CD14-positive monocyte (primary cell): ENCODE data around the gene SCNN1A. TPM values are rescaled to one million over a fixed set of nuclear protein-coding genes. Genes with fewer than 3 reads are reported as not detected.
A peak's percentile ranks its signal among the peaks of the same experiment; 100 is the strongest.

Experiments
- DNase-seq, 3 donors: peaks; one replicate each; pipeline ENCODE4 v3.0.0-alpha.2; 2011 to 2022
- H2AFZ ChIP-seq: 2 replicates; pipeline ENCODE4 v1.6.0; 2012; ENCODE audit warnings: mild to moderate bottlenecking, low read depth, low read length, inconsistent platforms; ENCODE audit not compliant: insufficient read depth, poor library complexity, severe bottlenecking
- H3K27ac ChIP-seq, 2 donors: 1 replicate in 1 of 2; 2 replicates in 1 of 2; pipeline ENCODE4 v1.5.1; 2012 to 2013; ENCODE audit warnings: low read length in 2 of 2, control low read depth in 1 of 2, inconsistent platforms in 1 of 2, low read depth in 1 of 2, mild to moderate bottlenecking in 1 of 2
- H3K27me3 ChIP-seq, 2 donors: one replicate each; pipeline versions ENCODE4 v1.6.0 to v1.6.1; 2011 to 2013; ENCODE audit warnings: low read length in 2 of 2; ENCODE audit not compliant: control insufficient read depth in 2 of 2, insufficient read depth in 2 of 2
- H3K36me3 ChIP-seq, 2 donors: replicated peaks in 1 of 2; 1 replicate in 1 of 2; 2 replicates in 1 of 2; pipeline versions ENCODE4 v1.5.1 to v1.6.1; 2012 to 2013; ENCODE audit warnings: low read length in 2 of 2, control low read depth in 1 of 2, inconsistent platforms in 1 of 2, mild to moderate bottlenecking in 1 of 2; ENCODE audit not compliant: insufficient read depth in 2 of 2, control insufficient read depth in 1 of 2
- H3K4me1 ChIP-seq, 2 donors: 1 replicate in 1 of 2; 2 replicates in 1 of 2; pipeline versions ENCODE4 v1.5.1 to v1.6.1; 2012 to 2013; ENCODE audit warnings: low read length in 2 of 2, control low read depth in 1 of 2, inconsistent platforms in 1 of 2, mild to moderate bottlenecking in 1 of 2, moderate library complexity in 1 of 2; ENCODE audit not compliant: insufficient read depth in 2 of 2, control insufficient read depth in 1 of 2
- H3K4me2 ChIP-seq: replicated peaks from 2 replicates; pipeline ENCODE3; 2012; ENCODE audit warnings: low read length, moderate library complexity, mild to moderate bottlenecking; ENCODE audit not compliant: poor library complexity, severe bottlenecking; ENCODE audit errors: extremely low read depth
- H3K4me3 ChIP-seq, 3 experiments: fragments of 200-600 bp in 1 of 3; sonication (generic) in 1 of 3; replicated peaks in 1 of 3; 1 replicate in 2 of 3; 2 replicates in 1 of 3; pipeline ENCODE4 v1.5.1; 2011 to 2013; ENCODE audit warnings: low read length in 3 of 3, mild to moderate bottlenecking in 3 of 3, control low read depth in 2 of 3, low read depth in 2 of 3, inconsistent platforms in 1 of 3, moderate library complexity in 1 of 3
- H3K79me2 ChIP-seq: 2 replicates; pipeline ENCODE4 v1.6.0; 2012; ENCODE audit warnings: mild to moderate bottlenecking, control low read depth, inconsistent platforms, low read length, moderate library complexity; ENCODE audit not compliant: insufficient read depth
- H3K9ac ChIP-seq: 2 replicates; pipeline ENCODE4 v1.6.0; 2017; ENCODE audit warnings: low read length, mild to moderate bottlenecking; ENCODE audit not compliant: insufficient read depth, poor library complexity, severe bottlenecking
- H3K9me3 ChIP-seq, 2 donors: replicated peaks in 1 of 2; 1 replicate in 1 of 2; 2 replicates in 1 of 2; pipeline versions ENCODE4 v1.5.1 to v1.6.1; 2012 to 2013; ENCODE audit warnings: low read length in 2 of 2, control low read depth in 1 of 2; ENCODE audit not compliant: control insufficient read depth in 1 of 2, insufficient read depth in 1 of 2
- H4K20me1 ChIP-seq: 2 replicates; pipeline ENCODE4 v1.6.0; 2012; ENCODE audit warnings: mild to moderate bottlenecking, low read length, control low read depth, moderate library complexity; ENCODE audit not compliant: insufficient read depth
- H3K27ac Mint-ChIP-seq, 7 donors: one replicate each; pipeline ENCODE4 v1.8.0; 2020; ENCODE audit warnings: mild to moderate bottlenecking in 7 of 7, mixed read lengths in 7 of 7, moderate library complexity in 6 of 7, inconsistent platforms in 2 of 7
- H3K27me3 Mint-ChIP-seq, 3 donors: one replicate each; pipeline ENCODE4 v1.8.0; 2021 to 2022; ENCODE audit warnings: low read depth in 3 of 3, mild to moderate bottlenecking in 3 of 3, mixed read lengths in 3 of 3, moderate library complexity in 3 of 3, inconsistent platforms in 1 of 3
- H3K36me3 Mint-ChIP-seq, 2 donors: one replicate each; pipeline ENCODE4 v1.8.0; 2020; ENCODE audit warnings: mixed read lengths in 2 of 2, inconsistent platforms in 1 of 2, mild to moderate bottlenecking in 1 of 2
- H3K4me1 Mint-ChIP-seq: one replicate; pipeline ENCODE4 v1.8.0; 2020; ENCODE audit warnings: mild to moderate bottlenecking, mixed read lengths
- H3K4me3 Mint-ChIP-seq, 2 donors: one replicate each; pipeline ENCODE4 v1.8.0; 2020; ENCODE audit warnings: mild to moderate bottlenecking in 2 of 2, mixed read lengths in 2 of 2, moderate library complexity in 1 of 2
- H3K9me3 Mint-ChIP-seq, 7 donors: one replicate each; pipeline ENCODE4 v1.8.0; 2020 to 2022; ENCODE audit warnings: mixed read lengths in 7 of 7, mild to moderate bottlenecking in 6 of 7, moderate library complexity in 6 of 7, inconsistent platforms in 2 of 7
- WGBS: methylation state at CpG from one replicate; pipeline ENCODE4 v1.1.5; 2013; ENCODE audit warnings: missing lambda C conversion rate; ENCODE audit not compliant: insufficient coverage; 5-methylcytosine and 5-hydroxymethylcytosine counted together
- intact Hi-C, 2 donors: fragments of 100-400 bp; cut with micrococcal nuclease; formaldehyde crosslinking; loops; one replicate each; pipeline versions ENCODE4 v1.15.0 to v1.15.1; 2023
- polyA plus RNA-seq, 3 donors: library from polyadenylated mRNA; depleted of rRNA in 1 of 3; unstranded in 2 of 3; stranded (reverse) in 1 of 3; fragments of 300-500 nt in 2 of 3; fragments of >200 nt in 1 of 3; fragmentation: Illumina TruSeq in 2 of 3; gene quantifications; 1 replicate in 2 of 3; 2 replicates in 1 of 3; pipeline ENCODE4 v1.2.3, GENCODE V29; 2012 to 2021
- TF ChIP-seq, protein P1 (sequence below): fragments of 200-600 bp; IDR thresholded peaks from one replicate; pipeline ENCODE4 v1.8.0; 2022; ENCODE audit warnings: antibody characterized with exemption, mild to moderate bottlenecking

SCNN1A gene
- polyA plus RNA-seq, 3 donors, result 0.11 to 0.68 (median 0.63) TPM

DNA sequence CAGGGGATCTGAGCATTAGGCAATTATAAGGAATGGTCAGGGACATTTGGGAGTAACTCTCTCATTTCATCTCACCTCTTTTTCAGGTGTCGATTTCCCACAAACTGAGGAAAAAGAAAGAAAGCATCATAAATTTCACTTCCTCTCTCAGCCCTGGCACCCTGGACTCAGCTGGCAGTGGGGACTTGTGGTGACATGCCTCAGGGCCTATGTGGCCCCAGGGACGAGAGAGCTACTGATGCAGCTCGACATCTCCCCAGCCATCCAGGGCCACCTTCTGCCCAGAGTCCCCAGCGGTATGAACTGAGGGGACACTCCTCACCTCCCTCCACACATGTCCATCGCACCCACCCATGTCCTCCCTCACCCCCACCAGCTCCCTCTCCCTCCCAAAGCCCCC lies 45.2 kb downstream of the SCNN1A start:
- H3K4me1 Mint-ChIP-seq, result peaks cover 67% of the 10 kb centered on the region
- Histone ChIP-seq H3K4me2 (no peak overlapping the region), H3K27ac (peak overlapping the region in 1 of 2 donors; percentile 44), H3K9me3 (no peaks in the 10 kb centered on the region), H3K4me3 (no peak overlapping the region), H3K36me3 (peaks cover 77 to 87% of the 10 kb centered on the region in 2 donors), H3K27me3 (no peaks in the 10 kb centered on the region), H3K79me2 (peaks cover 71% of the 10 kb centered on the region), H3K9ac (no peak overlapping the region), H2AFZ (no peak overlapping the region), H4K20me1 (peaks cover 100% of the 10 kb centered on the region), H3K4me1 (peaks cover 59 to 77% of the 10 kb centered on the region in 2 donors)
- no peak overlapping the region for H3K4me3 Mint-ChIP-seq
- H3K36me3 Mint-ChIP-seq, result peaks cover 73 to 77% of the 10 kb centered on the region in 2 donors
- H3K27ac Mint-ChIP-seq, result peak overlapping the region in 6 of 7 donors; percentile 43 to 83 (median 65)
- intact Hi-C loops, result loop anchor here in 1 of 2 donors (10.0 kb wide), 1 partner anchor 205 kb away; the partner anchor contains the start of gene GAPDH
- TF ChIP-seq, protein P1, sequence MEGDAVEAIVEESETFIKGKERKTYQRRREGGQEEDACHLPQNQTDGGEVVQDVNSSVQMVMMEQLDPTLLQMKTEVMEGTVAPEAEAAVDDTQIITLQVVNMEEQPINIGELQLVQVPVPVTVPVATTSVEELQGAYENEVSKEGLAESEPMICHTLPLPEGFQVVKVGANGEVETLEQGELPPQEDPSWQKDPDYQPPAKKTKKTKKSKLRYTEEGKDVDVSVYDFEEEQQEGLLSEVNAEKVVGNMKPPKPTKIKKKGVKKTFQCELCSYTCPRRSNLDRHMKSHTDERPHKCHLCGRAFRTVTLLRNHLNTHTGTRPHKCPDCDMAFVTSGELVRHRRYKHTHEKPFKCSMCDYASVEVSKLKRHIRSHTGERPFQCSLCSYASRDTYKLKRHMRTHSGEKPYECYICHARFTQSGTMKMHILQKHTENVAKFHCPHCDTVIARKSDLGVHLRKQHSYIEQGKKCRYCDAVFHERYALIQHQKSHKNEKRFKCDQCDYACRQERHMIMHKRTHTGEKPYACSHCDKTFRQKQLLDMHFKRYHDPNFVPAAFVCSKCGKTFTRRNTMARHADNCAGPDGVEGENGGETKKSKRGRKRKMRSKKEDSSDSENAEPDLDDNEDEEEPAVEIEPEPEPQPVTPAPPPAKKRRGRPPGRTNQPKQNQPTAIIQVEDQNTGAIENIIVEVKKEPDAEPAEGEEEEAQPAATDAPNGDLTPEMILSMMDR, result no peak
- H3K9me3 Mint-ChIP-seq, result no peaks in the 10 kb centered on the region
- WGBS, result 40% methylated on average over 3 of the region's 5 CpGs
- no peak for DNase-seq
- peaks cover 0 to 1% (median 0%) of the 10 kb centered on the region in 3 donors for H3K27me3 Mint-ChIP-seq

DNA sequence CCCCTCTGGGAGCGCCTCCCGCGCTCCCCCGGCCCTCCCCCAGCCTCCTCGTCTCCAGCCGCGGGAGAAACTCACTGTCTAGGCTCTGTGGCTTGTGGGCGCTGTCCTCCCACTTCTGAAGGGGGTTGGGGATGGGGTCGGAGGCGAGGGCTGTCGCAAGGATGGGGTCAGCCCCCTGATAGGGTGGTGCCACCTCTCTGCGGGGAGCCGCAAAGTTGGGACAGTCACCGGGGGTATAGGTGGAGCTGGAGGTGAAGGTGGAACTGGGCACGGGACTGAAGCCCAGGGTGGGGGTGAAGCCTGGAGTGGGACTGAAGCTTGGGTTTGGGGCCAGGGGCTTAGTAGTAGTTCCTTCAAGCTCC lies 45.7 kb downstream of the SCNN1A start:
- H3K9ac ChIP-seq, result no peak overlapping the region
- no peaks in the 10 kb centered on the region for H3K9me3 ChIP-seq
- no peaks in the 10 kb centered on the region for H3K27me3 ChIP-seq
- Mint-ChIP-seq H3K36me3 (peaks cover 68 to 72% of the 10 kb centered on the region in 2 donors), H3K27ac (peak overlapping the region in 5 of 7 donors; percentile 26 to 81 (median 61)), H3K4me1 (peaks cover 67% of the 10 kb centered on the region), H3K9me3 (no peaks in the 10 kb centered on the region), H3K27me3 (peaks cover 0 to 1% (median 0%) of the 10 kb centered on the region in 3 donors), H3K4me3 (no peak overlapping the region)
- peaks cover 72 to 82% of the 10 kb centered on the region in 2 donors for H3K36me3 ChIP-seq
- peaks cover 59 to 77% of the 10 kb centered on the region in 2 donors for H3K4me1 ChIP-seq
- peak overlapping the region in 1 of 2 donors; percentile 44 for H3K27ac ChIP-seq
- H3K79me2 ChIP-seq, result peaks cover 66% of the 10 kb centered on the region
- intact Hi-C loops, result loop anchor here in 1 of 2 donors (10.0 kb wide), 1 partner anchor 205 kb away; the partner anchor contains the start of gene GAPDH
- H3K4me3 ChIP-seq, result no peak overlapping the region
- 76% methylated on average over 8 of the region's 15 CpGs for WGBS
- peaks cover 100% of the 10 kb centered on the region for H4K20me1 ChIP-seq
- H3K4me2 ChIP-seq, result no peak overlapping the region
- TF ChIP-seq, protein P1, result no peak
- no peak overlapping the region for H2AFZ ChIP-seq
- DNase-seq, result no peak
